K562 (cell line): ENCODE results near the gene FXYD1. TPM values are rescaled to one million over a fixed set of nuclear protein-coding genes. Genes with fewer than 3 reads are reported as not detected.

ENCODE experiments used
- ARID2 ChIP-seq: fragments of 450-650 bp; IDR thresholded peaks from 2 replicates; pipeline ENCODE4 v1.6.1; 2017; ENCODE audit warnings: antibody characterized with exemption, mild to moderate bottlenecking
- DACH1 ChIP-seq: fragments of 450-650 bp; IDR thresholded peaks from 2 replicates; pipeline ENCODE4 v1.6.1; 2018; ENCODE audit not compliant: partially characterized antibody
- FOXA3 ChIP-seq, 2 experiments: fragments of 450-650 bp in 1 of 2; sonication (generic) in 1 of 2; formaldehyde crosslinking; IDR thresholded peaks in 1 of 2; conservative IDR thresholded peaks in 1 of 2; 2 replicates each; pipeline versions ENCODE4 v1.4.0 to v1.8.0; 2020 to 2022; ENCODE audit warnings: mild to moderate bottlenecking in 2 of 2, missing genetic modification reagents in 1 of 2
- HDAC6 ChIP-seq: IDR thresholded peaks from 2 replicates; pipeline ENCODE4 v1.6.1; 2012; ENCODE audit warnings: low read depth, mild to moderate bottlenecking, control low read depth, inconsistent platforms, low read length, moderate library complexity
- HNRNPH1 ChIP-seq: fragments of 200-400 bp; formaldehyde crosslinking; optimal IDR thresholded peaks from 2 replicates; pipeline ENCODE3; 2017; ENCODE audit warnings: low read depth, mild to moderate bottlenecking, low read length, moderate library complexity
- HNRNPL ChIP-seq: fragments of 200-400 bp; formaldehyde crosslinking; IDR thresholded peaks from 2 replicates; pipeline ENCODE4 v1.6.1; 2017; ENCODE audit warnings: low read depth, mild to moderate bottlenecking, low read length
- KDM2B ChIP-seq: fragments of 250-450 bp; sonication (Bioruptor Pico); IDR thresholded peaks from 2 replicates; pipeline ENCODE4 v1.8.0; 2021; ENCODE audit warnings: mild to moderate bottlenecking, moderate library complexity
- MCM7 ChIP-seq, 2 experiments: fragments of 450-650 bp; IDR thresholded peaks; 2 replicates each; pipeline ENCODE4 v1.6.1; 2016 to 2018
- NCOA4 ChIP-seq: fragments of 450-650 bp; IDR thresholded peaks from 2 replicates; pipeline ENCODE4 v1.6.1; 2018; ENCODE audit warnings: mild to moderate bottlenecking; ENCODE audit not compliant: partially characterized antibody
- NR2C2 ChIP-seq, 2 experiments: fragments of 200-800 bp in 1 of 2; sonication (Bioruptor generic) in 1 of 2; sonication (generic) in 1 of 2; formaldehyde crosslinking in 1 of 2; IDR thresholded peaks; 2 replicates each; pipeline versions ENCODE4 v1.6.1 to v1.8.0; 2016 to 2022; ENCODE audit warnings: mild to moderate bottlenecking in 1 of 2, missing compliant biosample characterization in 1 of 2, missing genetic modification characterization in 1 of 2, missing genetic modification reagents in 1 of 2
- PCBP1 ChIP-seq: fragments of 200-400 bp; formaldehyde crosslinking; IDR thresholded peaks from 2 replicates; pipeline ENCODE4 v1.6.1; 2018; ENCODE audit warnings: mild to moderate bottlenecking, low read depth, low read length; ENCODE audit not compliant: poor library complexity, severe bottlenecking
- POLR2AphosphoS5 ChIP-seq: IDR thresholded peaks from 2 replicates; pipeline ENCODE4 v1.6.1; 2011; ENCODE audit warnings: mild to moderate bottlenecking, low read depth, low read length, moderate library complexity; ENCODE audit not compliant: control insufficient read depth, insufficient read depth
- RBM17 ChIP-seq: fragments of 200-400 bp; formaldehyde crosslinking; IDR thresholded peaks from 2 replicates; pipeline ENCODE4 v1.6.1; 2017; ENCODE audit warnings: low read depth, mild to moderate bottlenecking, low read length, borderline replicate concordance
- SIN3B ChIP-seq: fragments of 450-650 bp; IDR thresholded peaks from 2 replicates; pipeline ENCODE4 v1.6.1; 2017; ENCODE audit warnings: low read depth, mild to moderate bottlenecking, moderate library complexity
- SMARCA4 ChIP-seq: fragments of 450-650 bp; IDR thresholded peaks from 2 replicates; pipeline ENCODE4 v1.6.1; 2016
- SP1 ChIP-seq: sonication (generic); formaldehyde crosslinking; IDR thresholded peaks from 2 replicates; pipeline ENCODE4 v1.8.1; 2022; ENCODE audit warnings: mild to moderate bottlenecking, missing genetic modification reagents
- TAF9B ChIP-seq: fragments of 450-650 bp; IDR thresholded peaks from 2 replicates; pipeline ENCODE4 v1.6.1; 2018; ENCODE audit warnings: mild to moderate bottlenecking; ENCODE audit not compliant: partially characterized antibody
- WHSC1 ChIP-seq: IDR thresholded peaks from one replicate; pipeline ENCODE4 v1.6.1; 2012; ENCODE audit warnings: low read length, control low read depth, inconsistent platforms
- ZNF184 ChIP-seq: sonication (generic); formaldehyde crosslinking; IDR thresholded peaks from 2 replicates; pipeline ENCODE4 v1.5.0; 2020; ENCODE audit warnings: missing genetic modification reagents
- ZNF253 ChIP-seq: fragments of 250-450 bp; sonication (Bioruptor Pico); conservative IDR thresholded peaks from 2 replicates; pipeline ENCODE4 v1.6.1; 2021; ENCODE audit warnings: mild to moderate bottlenecking
- ZNF655 ChIP-seq: fragments of 250-450 bp; sonication (Bioruptor Pico); IDR thresholded peaks from 2 replicates; pipeline ENCODE4 v1.5.0; 2021
- polyA plus RNA-seq, 8 experiments: library from polyadenylated mRNA; depleted of rRNA in 4 of 8; stranded (reverse) in 5 of 8; unstranded in 3 of 8; fragments of >200 nt; fragmentation: Nextera tagmentation in 2 of 8; fragmentation: Illumina TruSeq in 1 of 8; extraction: Ambion mirVana in 2 of 8; extraction: Trizol in 1 of 8; gene quantifications; 2 replicates each; pipeline versions ENCODE4 v1.2.1 to v1.2.3, GENCODE V29; 2011 to 2014; ENCODE audit warnings: inconsistent platforms in 1 of 8, missing spikeins in 1 of 8
- total RNA-seq, 7 experiments: library from RNA; depleted of rRNA in 6 of 7; stranded (reverse); fragments of >200 nt in 6 of 7; fragmentation: Illumina TruSeq in 2 of 7; extraction: Trizol in 2 of 7; gene quantifications; 2 replicates each; pipeline versions ENCODE4 v1.2.1 to v1.2.3, GENCODE V29; 2011 to 2021; ENCODE audit warnings: low replicate concordance in 1 of 7
- TF ChIP-seq, protein P1 (sequence below): sonication (generic); IDR thresholded peaks from 2 replicates; pipeline ENCODE4 v1.6.1; 2016
- TF ChIP-seq, protein P2 (sequence below): sonication (generic); formaldehyde crosslinking; IDR thresholded peaks from 2 replicates; pipeline ENCODE4 v1.8.0; 2022; ENCODE audit warnings: missing genetic modification reagents, mild to moderate bottlenecking, moderate library complexity, borderline replicate concordance
- TF ChIP-seq, protein P3 (sequence below): fragments of 250-450 bp; sonication (Bioruptor Pico); IDR thresholded peaks from 2 replicates; pipeline ENCODE4 v1.4.0; 2020; ENCODE audit warnings: borderline replicate concordance

The FXYD1 gene
- total and polyA plus RNA-seq, 9 of the 15 experiments (the other 6 are each of a cell fraction or from before 2014, with no cell fraction given) = 0.40 to 3.2 (median 1.8) TPM; not detected in 3

DNA sequence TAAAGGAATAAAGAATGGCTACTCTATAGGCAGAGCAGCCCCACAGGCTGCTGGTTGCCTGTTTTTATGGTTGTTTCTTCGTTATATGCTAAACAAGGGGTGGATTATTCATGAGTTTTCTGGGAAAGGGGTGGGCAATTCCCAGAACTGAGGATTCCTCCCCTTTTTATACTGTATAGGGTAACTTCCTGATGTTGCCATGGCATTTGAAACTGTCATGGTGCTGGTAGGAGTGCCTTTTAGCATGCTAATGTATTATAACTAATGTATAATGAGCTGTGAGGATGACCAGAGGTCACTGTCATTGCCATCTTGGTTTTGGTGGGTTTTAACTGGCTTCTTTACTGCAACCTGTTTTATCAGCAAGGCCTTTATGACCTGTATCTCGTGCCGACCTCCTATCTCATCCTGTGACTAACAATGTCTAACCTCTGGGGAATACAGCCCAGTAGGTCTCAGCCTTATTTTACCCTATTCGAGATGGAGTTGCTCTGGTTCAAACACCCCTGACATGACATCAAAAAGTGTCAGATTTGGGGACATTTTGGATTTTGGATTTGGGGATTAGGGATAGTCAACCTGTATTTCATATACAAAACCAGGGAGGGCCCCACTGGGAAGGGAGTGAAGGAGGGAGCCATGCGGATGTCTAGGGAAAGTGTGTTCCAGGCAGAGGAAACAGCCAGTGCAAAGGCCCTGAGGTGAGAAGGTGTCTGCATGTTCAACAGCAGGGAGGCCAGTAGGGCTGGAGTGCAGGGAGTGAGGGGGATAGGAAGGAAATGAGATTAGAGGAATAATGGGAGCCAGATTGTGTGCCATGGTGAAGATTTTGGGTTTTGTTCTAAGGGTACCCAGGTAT lies 26.8 kb downstream of the FXYD1 start (continued):
- TF ChIP-seq PCBP1 (no peak), TAF9B (no peak), ZNF655 (CRISPR knock-in tag) (no peak), HDAC6 (no peak), SIN3B (no peak), ARID2 (no peak), FOXA3 (CRISPR knock-in tag; conservative IDR thresholded peaks at IDR 0.05 in 1 of 2, IDR thresholded peaks at IDR 0.05 in 1 of 2) (no peak; a peak in 1 of 4 replicates), SMARCA4 (no peak), SP1 (CRISPR knock-in tag) (no peak), ZNF184 (CRISPR knock-in tag) (no peak), HNRNPH1 (no peak), HNRNPL (no peak), DACH1 (no peak), KDM2B (CRISPR knock-in tag) (0 out of 2 replicates have a peak, but pooled peaks have one; percentile 25), WHSC1 (no peak), RBM17 (no peak), NR2C2 (CRISPR knock-in tag; IDR thresholded peaks at IDR 0.05) (no peak), NR2C2 (tag; IDR thresholded peaks at IDR 0.05) (peak; percentile 55; the same call in 1 of the 2 replicates), MCM7 (IDR thresholded peaks at IDR 0.05) (no peak), ZNF253 (CRISPR knock-in tag) (no peak), POLR2AphosphoS5 (no peak), NCOA4 (no peak)
- TF ChIP-seq, protein P1, sequence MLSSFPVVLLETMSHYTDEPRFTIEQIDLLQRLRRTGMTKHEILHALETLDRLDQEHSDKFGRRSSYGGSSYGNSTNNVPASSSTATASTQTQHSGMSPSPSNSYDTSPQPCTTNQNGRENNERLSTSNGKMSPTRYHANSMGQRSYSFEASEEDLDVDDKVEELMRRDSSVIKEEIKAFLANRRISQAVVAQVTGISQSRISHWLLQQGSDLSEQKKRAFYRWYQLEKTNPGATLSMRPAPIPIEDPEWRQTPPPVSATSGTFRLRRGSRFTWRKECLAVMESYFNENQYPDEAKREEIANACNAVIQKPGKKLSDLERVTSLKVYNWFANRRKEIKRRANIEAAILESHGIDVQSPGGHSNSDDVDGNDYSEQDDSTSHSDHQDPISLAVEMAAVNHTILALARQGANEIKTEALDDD = 0 out of 2 replicates have a peak, but pooled peaks have one; percentile 22
- TF ChIP-seq, protein P2, sequence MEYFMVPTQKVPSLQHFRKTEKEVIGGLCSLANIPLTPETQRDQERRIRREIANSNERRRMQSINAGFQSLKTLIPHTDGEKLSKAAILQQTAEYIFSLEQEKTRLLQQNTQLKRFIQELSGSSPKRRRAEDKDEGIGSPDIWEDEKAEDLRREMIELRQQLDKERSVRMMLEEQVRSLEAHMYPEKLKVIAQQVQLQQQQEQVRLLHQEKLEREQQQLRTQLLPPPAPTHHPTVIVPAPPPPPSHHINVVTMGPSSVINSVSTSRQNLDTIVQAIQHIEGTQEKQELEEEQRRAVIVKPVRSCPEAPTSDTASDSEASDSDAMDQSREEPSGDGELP = no peak
- TF ChIP-seq, protein P3, sequence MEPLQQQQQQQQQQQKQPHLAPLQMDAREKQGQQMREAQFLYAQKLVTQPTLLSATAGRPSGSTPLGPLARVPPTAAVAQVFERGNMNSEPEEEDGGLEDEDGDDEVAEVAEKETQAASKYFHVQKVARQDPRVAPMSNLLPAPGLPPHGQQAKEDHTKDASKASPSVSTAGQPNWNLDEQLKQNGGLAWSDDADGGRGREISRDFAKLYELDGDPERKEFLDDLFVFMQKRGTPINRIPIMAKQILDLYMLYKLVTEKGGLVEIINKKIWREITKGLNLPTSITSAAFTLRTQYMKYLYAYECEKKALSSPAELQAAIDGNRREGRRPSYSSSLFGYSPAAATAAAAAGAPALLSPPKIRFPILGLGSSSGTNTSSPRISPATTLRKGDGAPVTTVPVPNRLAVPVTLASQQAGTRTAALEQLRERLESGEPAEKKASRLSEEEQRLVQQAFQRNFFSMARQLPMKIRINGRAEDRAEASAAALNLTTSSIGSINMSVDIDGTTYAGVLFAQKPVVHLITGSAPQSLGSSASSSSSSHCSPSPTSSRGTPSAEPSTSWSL (CRISPR knock-in tag) = no peak
